Peyer's patch (tissue), 4 donors: ENCODE data around the gene TENT5C. TPM values are rescaled to one million over a fixed set of nuclear protein-coding genes. Genes with fewer than 3 reads are reported as not detected.

ENCODE experiments used
- DNase-seq, 3 donors: peaks; one replicate each; pipeline ENCODE4 v3.0.0-alpha.2; 2017 to 2019
- H3K27ac ChIP-seq, 4 donors: fragments of 200-600 bp; sonication (generic); one replicate each; pipeline ENCODE4 v1.5.1; 2016 to 2019
- H3K27me3 ChIP-seq, 2 donors: fragments of 200-600 bp; sonication (generic); one replicate each; pipeline ENCODE4 v1.5.1; 2019
- H3K36me3 ChIP-seq, 3 donors: fragments of 200-600 bp; sonication (generic); one replicate each; pipeline ENCODE4 v1.5.1; 2016 to 2019
- H3K4me1 ChIP-seq, 4 donors: fragments of 200-600 bp; sonication (generic); one replicate each; pipeline ENCODE4 v1.5.1; 2016 to 2019
- H3K4me3 ChIP-seq, 4 donors: fragments of 200-600 bp; sonication (generic); 1 replicate in 3 of 4; 2 replicates in 1 of 4; pipeline ENCODE4 v1.5.1; 2016 to 2019; ENCODE audit warnings: mild to moderate bottlenecking in 1 of 4
- H3K9me3 ChIP-seq, 4 donors: fragments of 200-600 bp; sonication (generic); one replicate each; pipeline ENCODE4 v1.5.1; 2016 to 2019; ENCODE audit warnings: mild to moderate bottlenecking in 1 of 4
- POLR2A ChIP-seq, 2 donors: fragments of 450-650 bp; IDR thresholded peaks; one replicate each; pipeline ENCODE4 v1.5.1; 2017; ENCODE audit warnings: antibody characterized with exemption in 2 of 2, mild to moderate bottlenecking in 2 of 2, moderate library complexity in 2 of 2
- total RNA-seq, 4 donors: library from RNA; depleted of rRNA; stranded (reverse); fragments of >200 nt; gene quantifications; one replicate each; pipeline ENCODE4 v1.1.0, GENCODE V29; 2016
- TF ChIP-seq, protein P1 (sequence below), 6 experiments: fragments of 450-650 bp in 4 of 6; fragments of 200-600 bp in 2 of 6; sonication (generic) in 1 of 6; IDR thresholded peaks; one replicate each; pipeline ENCODE4 v1.5.1; 2017 to 2019; ENCODE audit warnings: antibody characterized with exemption in 6 of 6, mild to moderate bottlenecking in 3 of 6, moderate library complexity in 1 of 6

TENT5C gene
- total RNA-seq, 4 donors from 2014 or later: 6.4 to 20.6 (median 12.8) TPM

DNA sequence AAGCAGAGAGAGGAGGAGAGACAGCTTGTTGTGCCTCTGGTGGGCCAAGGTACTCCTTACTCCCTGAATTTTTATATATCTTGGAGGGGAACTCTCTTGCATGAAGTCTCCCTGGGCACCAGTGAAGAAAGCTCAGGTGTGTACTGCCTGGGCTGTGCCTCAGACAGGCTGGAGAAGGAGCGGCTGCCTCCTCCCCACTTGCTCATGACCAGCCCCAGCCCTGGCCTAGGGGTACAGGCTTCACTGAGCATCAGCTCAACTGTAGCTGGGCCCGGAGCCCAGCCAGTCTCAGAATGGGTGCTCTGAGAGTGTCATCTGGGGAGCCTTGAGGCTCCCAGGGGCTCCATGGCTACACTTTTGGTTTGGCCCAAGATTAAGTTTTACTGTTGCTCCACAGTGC, 44.8 kb upstream of the TENT5C start:
- Histone ChIP-seq H3K36me3 (no peaks in the 10 kb centered on the region), H3K9me3 (no peaks in the 10 kb centered on the region), H3K4me3 (no peak overlapping the region), H3K4me1 (no peaks in the 10 kb centered on the region), H3K27ac (no peak overlapping the region), H3K27me3 (no peaks in the 10 kb centered on the region)
- TF ChIP-seq, protein P1, sequence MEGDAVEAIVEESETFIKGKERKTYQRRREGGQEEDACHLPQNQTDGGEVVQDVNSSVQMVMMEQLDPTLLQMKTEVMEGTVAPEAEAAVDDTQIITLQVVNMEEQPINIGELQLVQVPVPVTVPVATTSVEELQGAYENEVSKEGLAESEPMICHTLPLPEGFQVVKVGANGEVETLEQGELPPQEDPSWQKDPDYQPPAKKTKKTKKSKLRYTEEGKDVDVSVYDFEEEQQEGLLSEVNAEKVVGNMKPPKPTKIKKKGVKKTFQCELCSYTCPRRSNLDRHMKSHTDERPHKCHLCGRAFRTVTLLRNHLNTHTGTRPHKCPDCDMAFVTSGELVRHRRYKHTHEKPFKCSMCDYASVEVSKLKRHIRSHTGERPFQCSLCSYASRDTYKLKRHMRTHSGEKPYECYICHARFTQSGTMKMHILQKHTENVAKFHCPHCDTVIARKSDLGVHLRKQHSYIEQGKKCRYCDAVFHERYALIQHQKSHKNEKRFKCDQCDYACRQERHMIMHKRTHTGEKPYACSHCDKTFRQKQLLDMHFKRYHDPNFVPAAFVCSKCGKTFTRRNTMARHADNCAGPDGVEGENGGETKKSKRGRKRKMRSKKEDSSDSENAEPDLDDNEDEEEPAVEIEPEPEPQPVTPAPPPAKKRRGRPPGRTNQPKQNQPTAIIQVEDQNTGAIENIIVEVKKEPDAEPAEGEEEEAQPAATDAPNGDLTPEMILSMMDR (IDR thresholded peaks at IDR 0.05): no peak
- TF ChIP-seq POLR2A (IDR thresholded peaks at IDR 0.05): no peak
- no peak for DNase-seq

DNA sequence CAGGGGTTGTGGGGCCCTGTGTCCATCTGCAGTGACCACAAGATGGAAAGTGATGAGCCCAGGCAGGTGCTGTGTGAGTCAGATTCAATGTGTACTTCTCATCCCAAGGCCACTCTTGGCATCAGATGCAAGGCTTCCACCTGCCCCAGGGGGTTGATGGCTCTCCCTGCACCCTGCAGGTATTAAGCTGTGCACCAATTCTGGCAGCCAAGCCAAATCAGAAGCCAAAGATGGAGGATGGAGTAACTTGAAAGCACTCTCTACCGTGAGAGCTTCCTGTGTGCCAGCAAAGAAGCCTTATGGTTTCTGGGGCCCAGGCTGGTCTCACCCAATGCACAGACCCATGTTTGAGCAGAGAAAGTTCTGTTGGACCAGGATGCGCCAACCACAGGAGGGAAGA, 44.3 kb upstream of the TENT5C start:
- Histone ChIP-seq H3K4me1 (no peaks in the 10 kb centered on the region), H3K27me3 (no peaks in the 10 kb centered on the region), H3K4me3 (no peak overlapping the region), H3K27ac (no peak overlapping the region), H3K36me3 (no peaks in the 10 kb centered on the region), H3K9me3 (no peaks in the 10 kb centered on the region)
- TF ChIP-seq POLR2A (IDR thresholded peaks at IDR 0.05): no peak
- TF ChIP-seq, protein P1 (IDR thresholded peaks at IDR 0.05): no peak
- no peak for DNase-seq

DNA sequence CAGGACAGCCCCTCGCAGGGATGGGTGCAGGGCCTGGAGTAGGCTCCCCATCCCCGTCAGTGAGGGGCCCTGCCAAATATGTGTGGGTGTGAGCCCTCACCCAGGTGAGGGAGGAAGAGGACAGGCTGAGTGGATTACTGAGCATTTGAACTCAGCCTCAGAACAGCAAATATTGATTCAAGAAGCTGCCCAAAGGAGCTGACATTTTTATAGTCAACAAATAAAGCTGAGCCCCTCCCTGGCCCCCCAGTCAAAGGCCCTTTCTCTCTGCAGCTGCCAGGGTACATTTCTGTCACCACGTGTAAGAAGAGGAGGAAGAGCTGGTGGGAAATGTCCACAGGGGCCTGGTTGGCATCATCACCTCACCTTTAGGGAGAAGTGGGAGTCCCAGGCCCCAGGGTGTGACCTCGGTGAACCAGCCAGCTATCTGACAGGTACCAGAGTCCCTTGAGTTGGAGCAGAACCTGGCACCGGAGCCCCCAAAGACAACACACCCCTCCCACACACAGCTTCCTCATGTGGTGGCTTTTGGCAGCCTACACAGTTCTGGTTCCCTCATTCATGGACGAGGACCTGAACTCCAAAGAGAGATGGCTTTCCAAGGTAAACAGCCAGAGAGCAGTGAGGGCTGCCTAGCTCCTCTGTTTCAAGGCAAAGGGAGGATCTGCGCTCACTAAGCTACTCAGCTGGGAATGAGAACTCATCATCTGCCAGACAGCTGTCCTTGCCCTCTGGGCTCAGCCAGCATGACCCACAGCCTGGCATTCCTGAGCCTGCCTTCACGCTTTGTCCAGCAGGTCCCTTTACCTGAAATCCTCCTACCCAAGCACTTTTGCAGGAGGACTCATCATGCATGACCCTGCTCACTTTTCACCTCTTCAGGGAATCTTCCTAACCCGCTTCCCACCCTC, 43.0 kb upstream of the TENT5C start:
- TF ChIP-seq, protein P1 (IDR thresholded peaks at IDR 0.05): no peak
- TF ChIP-seq POLR2A (IDR thresholded peaks at IDR 0.05): no peak
- H3K27me3 ChIP-seq: no peaks in the 10 kb centered on the region
- no peaks in the 10 kb centered on the region for H3K9me3 ChIP-seq
- H3K27ac ChIP-seq: no peak overlapping the region
- no peaks in the 10 kb centered on the region for H3K4me1 ChIP-seq
- no peak overlapping the region for H3K4me3 ChIP-seq
- DNase-seq: no peak
- no peaks in the 10 kb centered on the region for H3K36me3 ChIP-seq

DNA sequence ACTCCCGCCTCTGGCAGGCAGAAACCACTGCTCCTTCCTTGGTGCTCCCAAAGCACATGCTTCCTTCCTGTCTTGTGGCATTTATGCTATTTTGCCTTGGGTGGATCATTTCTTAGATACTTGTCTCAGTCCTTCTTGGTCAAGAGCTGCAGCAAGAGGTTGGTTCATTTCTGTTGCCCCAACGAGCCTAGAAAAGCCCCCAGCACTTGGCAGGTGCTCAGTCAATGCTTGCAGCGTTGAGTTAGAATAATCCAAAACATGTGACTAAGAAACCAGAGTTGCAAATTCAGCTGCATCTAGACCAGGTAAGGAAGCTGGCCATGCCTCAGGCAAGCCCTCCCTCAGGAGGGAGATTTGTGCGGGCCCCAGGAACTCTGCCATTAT, 42.4 kb upstream of the TENT5C start:
- no peaks in the 10 kb centered on the region for H3K9me3 ChIP-seq
- H3K36me3 ChIP-seq: no peaks in the 10 kb centered on the region
- H3K27me3 ChIP-seq: no peaks in the 10 kb centered on the region
- TF ChIP-seq POLR2A (IDR thresholded peaks at IDR 0.05): no peak
- TF ChIP-seq, protein P1 (IDR thresholded peaks at IDR 0.05): no peak
- no peaks in the 10 kb centered on the region for H3K4me1 ChIP-seq
- no peak overlapping the region for H3K4me3 ChIP-seq
- H3K27ac ChIP-seq: no peak overlapping the region
- DNase-seq: no peak

DNA sequence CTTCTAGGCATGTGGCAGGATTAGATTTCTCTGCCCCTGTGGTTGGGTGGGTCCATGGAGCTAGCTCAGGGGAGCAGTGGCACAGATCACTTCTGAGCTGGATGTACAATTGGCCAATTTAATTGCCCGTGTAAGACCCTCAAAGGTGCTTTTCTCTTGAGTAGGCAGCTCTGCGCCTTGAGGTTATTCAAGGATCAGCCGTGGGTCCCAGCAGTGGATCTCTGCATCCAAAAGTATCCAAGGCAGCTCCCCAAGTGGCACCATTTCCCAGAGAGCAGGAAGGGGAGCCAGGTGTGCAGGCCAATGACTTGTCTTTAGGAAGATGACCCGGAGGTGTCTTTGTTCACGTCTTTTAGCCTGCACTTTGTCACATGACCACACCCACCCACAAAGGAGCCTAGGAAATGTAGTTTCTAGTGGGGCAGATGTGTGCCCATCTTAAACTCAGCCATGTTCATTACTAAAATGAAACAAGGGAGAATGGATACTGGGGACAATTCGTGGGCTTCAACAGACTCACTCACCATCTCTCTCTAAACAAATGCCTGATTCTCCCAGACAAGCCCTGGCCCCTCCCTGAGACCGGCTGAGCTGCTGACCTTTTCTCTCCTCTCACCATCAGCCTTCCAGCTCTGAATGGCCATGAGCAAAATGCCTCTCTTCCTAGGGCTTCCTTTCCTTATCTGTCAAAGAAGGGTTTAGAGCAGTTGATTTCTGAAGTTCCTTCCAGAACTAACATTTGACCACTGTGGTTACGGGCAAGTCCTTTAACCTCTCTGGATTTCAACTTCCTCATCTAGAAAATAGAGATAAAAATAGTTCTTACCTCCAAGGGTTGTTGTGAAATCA, 41.4 kb upstream of the TENT5C start:
- H3K4me3 ChIP-seq: no peak overlapping the region
- no peaks in the 10 kb centered on the region for H3K36me3 ChIP-seq
- no peak overlapping the region for H3K27ac ChIP-seq
- H3K9me3 ChIP-seq: no peaks in the 10 kb centered on the region
- TF ChIP-seq, protein P1 (IDR thresholded peaks at IDR 0.05): no peak
- TF ChIP-seq POLR2A (IDR thresholded peaks at IDR 0.05): no peak
- H3K4me1 ChIP-seq: no peaks in the 10 kb centered on the region
- H3K27me3 ChIP-seq: no peaks in the 10 kb centered on the region
- DNase-seq: no peak
